GM18498 (cell line): ENCODE data around the gene WDFY3.
"Not testable (repeated sequence)": the region's sequence is repeated elsewhere in the genome, so short reads cannot be mapped to it uniquely, and the experiment has no call there.

Experiments used
- ATAC-seq: cut with Tn5 transposase; IDR thresholded peaks from one replicate; pipeline ENCODE4 v1.9.1; 2021; ENCODE audit warnings: mild to moderate bottlenecking, moderate library complexity; ENCODE audit not compliant: unreplicated experiment

Gene WDFY3

GRCh38 chr4:84870398-84871163, 95.9 kb downstream of the WDFY3 start:
- no peak for ATAC-seq

GRCh38 chr4:84866295-84866694, 100.2 kb downstream of the WDFY3 start:
- ATAC-seq: no peak

- no peak for ATAC-seq
Measured at GRCh38 chr4:84865600-84865999, 100.9 kb downstream of the WDFY3 start.

- ATAC-seq: no peak
Measured at GRCh38 chr4:84862064-84862463, 104.4 kb downstream of the WDFY3 start.

GRCh38 chr4:84857296-84857695, 109.2 kb downstream of the WDFY3 start:
- ATAC-seq: no peak

GRCh38 chr4:84856468-84857049, 109.9 kb downstream of the WDFY3 start:
- ATAC-seq: no peak

- no peak for ATAC-seq
Measured at GRCh38 chr4:84855774-84856173, 110.7 kb downstream of the WDFY3 start.

- ATAC-seq: no peak
Measured at GRCh38 chr4:84852081-84852480, 114.4 kb downstream of the WDFY3 start.

- no peak for ATAC-seq
Measured at GRCh38 chr4:84849051-84849640, 117.3 kb downstream of the WDFY3 start.

- no peak for ATAC-seq
Measured at GRCh38 chr4:84848432-84848831, 118.1 kb downstream of the WDFY3 start.

- no peak for ATAC-seq
Measured at GRCh38 chr4:84847978-84848377, 118.5 kb downstream of the WDFY3 start.

- ATAC-seq: no peak
Measured at GRCh38 chr4:84846985-84847384, 119.5 kb downstream of the WDFY3 start.

- ATAC-seq: no peak
Measured at GRCh38 chr4:84841435-84841834, 125.1 kb downstream of the WDFY3 start.

- ATAC-seq: no peak
Measured at GRCh38 chr4:84837751-84838150, 128.7 kb downstream of the WDFY3 start.

- not testable (repeated sequence) for ATAC-seq
Measured at GRCh38 chr4:84829633-84830032, 136.9 kb downstream of the WDFY3 start.

- ATAC-seq: no peak
Measured at GRCh38 chr4:84826681-84827080, 139.8 kb downstream of the WDFY3 start.

- no peak for ATAC-seq
Measured at GRCh38 chr4:84825701-84826341, 140.7 kb downstream of the WDFY3 start.

GRCh38 chr4:84821064-84821463, 145.4 kb downstream of the WDFY3 start:
- no peak for ATAC-seq

GRCh38 chr4:84814094-84814750, 152.3 kb downstream of the WDFY3 start:
- ATAC-seq: no peak

GRCh38 chr4:84809946-84810345, 156.5 kb downstream of the WDFY3 start:
- ATAC-seq: no peak

- no peak for ATAC-seq
Measured at GRCh38 chr4:84808332-84808731, 158.2 kb downstream of the WDFY3 start.
